COR-L47 (cell line): ENCODE data around the gene XRN2.
"Not testable (repeated sequence)": the region's sequence is repeated elsewhere in the genome, so short reads cannot be mapped to it uniquely, and the experiment has no call there.

Experiments used
- DNase-seq: peaks from one replicate; lab custom pipeline; 2025; lab: John Stamatoyannopoulos, UW

XRN2 gene

DNA sequence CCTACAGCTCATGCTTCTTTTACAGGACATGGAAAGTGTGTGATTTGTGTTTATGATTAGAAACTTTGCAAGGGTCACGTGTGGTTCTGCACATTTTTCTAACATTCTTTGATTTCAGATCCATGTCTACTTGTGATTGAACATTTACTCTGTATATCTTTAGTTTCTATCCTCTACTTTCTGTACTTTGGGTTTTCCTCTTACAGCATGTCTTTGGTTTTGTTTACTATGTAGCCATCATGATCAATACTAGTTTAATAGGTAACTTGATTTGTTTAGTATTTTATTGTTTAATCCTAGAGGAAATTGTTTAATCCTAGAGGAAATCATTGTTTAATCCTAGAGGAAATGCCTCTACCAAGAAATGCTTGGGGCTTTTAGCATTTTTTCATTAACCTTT is 41.8 kb downstream of the XRN2 start:
- no peak for DNase-seq

DNA sequence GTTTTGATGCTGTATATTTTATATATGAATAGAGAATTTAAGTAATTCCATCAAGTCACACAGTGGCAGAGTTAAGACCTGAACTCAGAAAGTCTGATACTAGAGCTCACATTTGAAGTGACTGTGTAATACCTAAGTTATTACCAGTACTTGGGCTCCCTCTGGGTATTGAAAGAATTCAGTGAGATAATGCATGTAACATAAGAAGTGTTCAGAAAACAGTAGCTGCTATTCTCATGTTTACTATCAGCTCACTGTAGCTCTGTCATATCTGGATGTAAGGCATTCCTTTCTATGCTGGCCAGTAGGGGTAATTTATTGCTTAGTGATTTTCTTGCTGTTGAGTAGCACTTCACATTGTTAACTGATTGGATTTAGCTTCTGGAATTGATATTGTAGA is 49.6 kb downstream of the XRN2 start:
- no peak for DNase-seq

GRCh38 chr20:21353236-21353635 is 50.1 kb downstream of the XRN2 start:
- no peak for DNase-seq

GRCh38 chr20:21355981-21356380 is 52.9 kb downstream of the XRN2 start:
- no peak for DNase-seq

- DNase-seq: no peak
Measured at GRCh38 chr20:21356386-21356785, 53.3 kb downstream of the XRN2 start.

GRCh38 chr20:21357844-21358243 is 54.7 kb downstream of the XRN2 start:
- no peak for DNase-seq

- DNase-seq: peak; percentile 44
Measured at GRCh38 chr20:21358737-21359136, 55.6 kb downstream of the XRN2 start.

GRCh38 chr20:21360705-21361104 is 57.6 kb downstream of the XRN2 start:
- no peak for DNase-seq

DNA sequence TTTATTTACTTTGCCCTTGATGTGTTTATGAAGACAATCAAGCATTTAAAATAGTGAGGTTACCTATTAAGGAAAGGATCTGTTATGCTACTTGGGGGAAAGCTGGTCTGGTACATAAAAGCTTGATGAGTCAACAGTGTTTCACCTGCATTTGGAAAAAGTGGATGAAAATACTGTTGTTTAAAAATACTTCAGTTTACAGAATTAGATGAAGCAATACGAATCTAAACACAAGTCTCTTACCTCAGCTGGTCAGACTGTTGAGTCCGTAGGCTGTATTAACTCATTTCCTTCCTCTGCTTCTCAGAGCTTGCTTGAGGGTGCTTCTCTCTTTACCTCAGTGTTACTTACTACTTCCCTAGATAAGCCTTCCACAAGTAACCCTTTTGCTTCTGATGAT is 58.1 kb downstream of the XRN2 start:
- DNase-seq: no peak

DNA sequence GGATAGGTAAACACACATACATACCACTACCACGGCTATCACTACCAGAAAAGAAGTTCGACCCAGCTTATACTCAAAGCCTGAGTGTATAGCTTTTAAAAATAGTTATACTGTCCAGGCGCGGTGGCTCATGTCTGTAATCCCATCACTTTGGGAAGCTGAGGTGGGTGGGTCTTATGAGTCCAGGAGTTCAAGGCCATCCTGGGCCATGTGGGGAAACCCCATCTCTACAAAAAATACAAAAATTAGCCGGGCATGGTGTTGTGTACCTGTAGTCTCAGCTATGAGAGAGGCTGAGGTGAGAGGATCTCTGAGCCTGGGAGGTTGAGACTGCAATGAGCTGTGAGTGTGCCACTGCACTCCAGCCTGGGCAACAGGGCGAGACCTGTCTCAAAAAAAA is 61.3 kb downstream of the XRN2 start:
- DNase-seq: no peak

DNA sequence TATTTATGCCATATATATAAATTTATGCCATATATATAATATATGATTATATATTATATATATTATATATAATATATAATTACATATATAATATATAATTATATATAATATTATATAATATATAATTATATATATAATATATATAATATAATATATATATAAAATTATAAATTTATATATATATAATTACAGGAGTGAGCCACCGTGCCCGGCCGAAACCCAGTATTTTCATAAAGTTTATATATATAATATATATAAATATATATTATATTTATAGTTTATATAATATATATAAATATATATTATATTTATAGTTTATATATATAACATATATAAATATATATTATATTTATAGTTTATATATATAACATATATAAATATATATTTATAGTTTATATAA is 62.6 kb downstream of the XRN2 start:
- no peak for DNase-seq

DNA sequence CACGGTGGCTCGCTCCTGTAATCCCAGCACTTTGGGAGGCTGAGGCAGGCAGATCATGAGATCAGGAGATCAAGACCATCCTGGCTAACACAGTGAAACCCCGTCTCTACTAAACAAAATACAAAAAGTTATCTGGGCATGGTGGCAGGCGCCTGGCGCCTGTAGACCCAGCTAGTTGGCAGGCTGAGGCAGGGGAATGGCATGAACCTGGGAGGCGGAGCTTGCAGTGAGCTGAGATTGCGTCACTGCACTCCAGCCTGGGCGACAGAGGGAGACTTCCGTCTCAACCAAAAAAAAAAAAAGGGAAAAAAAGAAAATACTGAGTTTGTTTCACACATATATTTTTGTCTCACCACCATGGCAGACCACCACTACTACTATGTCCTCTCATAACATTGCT is 63.1 kb downstream of the XRN2 start:
- not testable (repeated sequence) for DNase-seq

DNA sequence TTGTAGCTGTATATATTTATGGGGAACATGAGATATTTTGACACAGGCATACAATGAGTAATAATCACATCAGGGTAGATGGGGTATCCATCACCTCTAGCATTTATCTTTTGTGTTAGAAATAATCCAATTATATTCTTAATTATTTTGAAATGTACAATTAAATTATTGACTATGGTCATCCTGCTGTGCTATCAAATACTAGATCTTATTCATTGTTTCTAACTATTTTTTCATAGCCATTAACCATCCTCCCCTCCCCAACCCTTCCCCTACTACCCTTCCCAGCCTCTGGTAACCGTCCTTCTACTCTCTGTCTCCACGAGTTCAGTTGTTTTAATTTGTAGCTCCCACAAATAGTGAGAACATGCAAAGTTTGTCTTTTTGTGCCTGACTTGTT is 65.7 kb downstream of the XRN2 start:
- DNase-seq: no peak

GRCh38 chr20:21371193-21371592 is 68.1 kb downstream of the XRN2 start:
- no peak for DNase-seq

GRCh38 chr20:21372016-21372415 is 68.9 kb downstream of the XRN2 start:
- no peak for DNase-seq

DNA sequence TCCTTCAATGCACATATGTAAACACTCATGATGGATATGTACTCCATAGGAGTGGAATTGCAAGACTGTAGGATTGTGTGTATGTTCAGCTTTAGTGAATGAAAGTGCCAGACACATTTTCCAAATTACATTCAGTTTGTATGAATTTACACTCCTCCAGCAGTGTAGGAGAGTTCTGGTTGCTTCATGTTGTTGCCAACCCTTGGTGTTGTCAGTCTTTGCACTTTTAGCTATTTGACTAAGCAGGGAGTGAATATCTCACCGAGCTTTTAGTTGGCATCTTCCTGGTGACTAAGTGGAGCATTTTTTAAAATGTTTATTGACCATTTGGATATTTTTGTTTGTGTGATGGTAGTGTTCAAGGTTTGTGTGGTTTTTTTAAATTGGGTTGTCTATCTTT is 70.3 kb downstream of the XRN2 start:
- DNase-seq: no peak

GRCh38 chr20:21376626-21377025 is 73.5 kb downstream of the XRN2 start:
- no peak for DNase-seq

GRCh38 chr20:21377701-21378100 is 74.6 kb downstream of the XRN2 start:
- no peak for DNase-seq

GRCh38 chr20:21378259-21378658 is 75.1 kb downstream of the XRN2 start:
- DNase-seq: no peak

DNA sequence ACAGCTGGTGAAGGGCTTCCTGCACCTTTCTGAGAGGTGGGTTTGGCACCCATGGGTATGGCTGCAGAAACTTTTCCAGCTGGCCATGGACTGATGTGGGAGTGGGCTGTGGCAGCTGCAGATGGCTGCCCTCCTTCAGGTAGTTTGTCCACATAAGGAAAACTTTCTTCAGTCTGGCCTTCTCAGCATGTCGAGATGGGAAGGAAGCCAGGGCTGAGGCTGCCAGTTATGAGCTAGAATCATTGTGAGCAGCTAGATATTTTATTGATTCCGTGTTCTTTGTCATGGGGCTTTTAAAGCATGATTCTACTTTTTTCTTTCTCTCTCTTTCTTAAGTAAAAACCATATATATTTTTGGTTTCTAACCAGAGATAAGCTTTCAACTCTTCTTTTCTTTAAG is 77.6 kb downstream of the XRN2 start:
- DNase-seq: no peak

GRCh38 chr20:21381619-21382018 is 78.5 kb downstream of the XRN2 start:
- no peak for DNase-seq

- no peak for DNase-seq
Measured at GRCh38 chr20:21384308-21384892, 81.3 kb downstream of the XRN2 start.

DNA sequence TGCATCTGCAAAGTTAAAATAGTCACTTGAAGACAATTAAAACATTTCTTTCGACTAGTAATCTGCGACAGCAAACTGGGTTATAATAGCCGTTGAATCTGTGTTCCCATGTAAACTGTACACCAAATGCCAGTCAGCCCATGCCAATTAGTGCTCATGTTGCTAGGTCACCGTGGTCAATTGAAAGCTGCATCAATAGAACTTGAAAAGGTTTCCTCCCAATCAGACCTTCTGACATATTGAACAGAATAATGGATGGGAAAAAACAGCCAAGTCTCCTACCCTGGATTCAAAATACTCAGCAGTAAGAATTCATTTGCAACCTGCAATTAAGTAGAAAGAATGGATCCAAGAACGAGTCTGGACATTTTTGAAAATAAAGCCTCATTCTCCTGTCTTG is 83.0 kb downstream of the XRN2 start:
- DNase-seq: no peak

GRCh38 chr20:21387528-21387927 is 84.4 kb downstream of the XRN2 start:
- peak; percentile 31 for DNase-seq

GRCh38 chr20:21388566-21388965 is 85.4 kb downstream of the XRN2 start:
- no peak for DNase-seq
